Stimulated activated effector memory CD8-positive, alpha-beta T cell treated with anti-CD3 and anti-CD28 coated beads, Interleukin-12 subunit alpha, Interleukin-12 subunit beta, amount 100 ng/mL, for 72 hours (primary cell): ENCODE measurements around the gene TADA1.

Source experiments
- ATAC-seq: fragments of 150-1000 bp; cut with Tn5 transposase; 2 replicates; pipeline ENCODE4 v1.10.0; 2021
- DNase-seq, 2 donors: peaks; one replicate each; pipeline ENCODE4 v3.0.0; 2021 to 2022; ENCODE audit warnings: low spot score in 2 of 2
- H3K27ac Mint-ChIP-seq: one replicate; pipeline ENCODE4 v1.8.0; 2022; ENCODE audit warnings: mild to moderate bottlenecking, mixed read lengths
- H3K36me3 Mint-ChIP-seq: one replicate; pipeline ENCODE4 v1.8.0; 2022; ENCODE audit warnings: mild to moderate bottlenecking, mixed read lengths
- H3K4me1 Mint-ChIP-seq: one replicate; pipeline ENCODE4 v1.8.0; 2022; ENCODE audit warnings: mixed read lengths
- H3K4me3 Mint-ChIP-seq: one replicate; pipeline ENCODE4 v1.8.0; 2022; ENCODE audit warnings: mild to moderate bottlenecking, mixed read lengths
- H3K9me3 Mint-ChIP-seq: one replicate; pipeline ENCODE4 v1.8.0; 2022; ENCODE audit warnings: mixed read lengths

The TADA1 gene

GRCh38 chr1:166870584-166870983, 5.5 kb downstream of the TADA1 start:
- DNase-seq (no peak), ATAC-seq (no peak)
- Mint-ChIP-seq H3K4me1 (peaks cover 37% of the 10 kb centered on the region), H3K27ac (peak overlapping the region; percentile 78), H3K9me3 (no peaks in the 10 kb centered on the region), H3K4me3 (no peak overlapping the region), H3K36me3 (peaks cover 44% of the 10 kb centered on the region)

- no peak for ATAC-seq
- Mint-ChIP-seq H3K9me3 (no peaks in the 10 kb centered on the region), H3K36me3 (peaks cover 55% of the 10 kb centered on the region), H3K27ac (peak overlapping the region; percentile 67), H3K4me3 (no peak overlapping the region), H3K4me1 (peaks cover 27% of the 10 kb centered on the region)
- no peak for DNase-seq
Observed at GRCh38 chr1:166869318-166870099, 6.6 kb downstream of the TADA1 start.

- no peak for ATAC-seq
- peak overlapping the region; percentile 67 for H3K27ac Mint-ChIP-seq
- peaks cover 63% of the 10 kb centered on the region for H3K36me3 Mint-ChIP-seq
- DNase-seq = peak in 1 of 2 donors; percentile 40
- peaks cover 24% of the 10 kb centered on the region for H3K4me1 Mint-ChIP-seq
- H3K9me3 Mint-ChIP-seq = no peaks in the 10 kb centered on the region
- H3K4me3 Mint-ChIP-seq = no peak overlapping the region
Observed at GRCh38 chr1:166868639-166869038, 7.4 kb downstream of the TADA1 start.

- DNase-seq (peak in 1 of 2 donors; percentile 33), ATAC-seq (no peak)
- Mint-ChIP-seq H3K27ac (no peak overlapping the region), H3K4me3 (no peak overlapping the region), H3K9me3 (no peaks in the 10 kb centered on the region), H3K36me3 (peaks cover 84% of the 10 kb centered on the region), H3K4me1 (peaks cover 26% of the 10 kb centered on the region)
Observed at GRCh38 chr1:166865926-166866325, 10.1 kb downstream of the TADA1 start.

- H3K27ac Mint-ChIP-seq = peak overlapping the region; percentile 30
- peaks cover 100% of the 10 kb centered on the region for H3K36me3 Mint-ChIP-seq
- ATAC-seq = no peak
- peaks cover 10% of the 10 kb centered on the region for H3K4me1 Mint-ChIP-seq
- DNase-seq = no peak
- no peak overlapping the region for H3K4me3 Mint-ChIP-seq
- H3K9me3 Mint-ChIP-seq = no peaks in the 10 kb centered on the region
Observed at GRCh38 chr1:166859597-166859996, 16.5 kb downstream of the TADA1 start.

GRCh38 chr1:166858726-166859419, 17.2 kb downstream of the TADA1 start:
- DNase-seq (no peak), ATAC-seq (no peak)
- Mint-ChIP-seq H3K36me3 (peaks cover 100% of the 10 kb centered on the region), H3K9me3 (no peaks in the 10 kb centered on the region), H3K4me1 (peaks cover 18% of the 10 kb centered on the region), H3K4me3 (no peak overlapping the region), H3K27ac (peak overlapping the region; percentile 30)

GRCh38 chr1:166857995-166858394, 18.1 kb downstream of the TADA1 start:
- Mint-ChIP-seq H3K36me3 (peaks cover 100% of the 10 kb centered on the region), H3K4me1 (peaks cover 23% of the 10 kb centered on the region), H3K27ac (peak overlapping the region; percentile 30), H3K4me3 (no peak overlapping the region), H3K9me3 (no peaks in the 10 kb centered on the region)
- ATAC-seq (no peak), DNase-seq (no peak)

GRCh38 chr1:166855558-166855957, 20.5 kb downstream of the TADA1 start:
- Mint-ChIP-seq H3K9me3 (no peaks in the 10 kb centered on the region), H3K4me3 (no peak overlapping the region), H3K36me3 (peaks cover 100% of the 10 kb centered on the region), H3K27ac (peak overlapping the region; percentile 68), H3K4me1 (peaks cover 39% of the 10 kb centered on the region)
- ATAC-seq (no peak), DNase-seq (peak in 1 of 2 donors; percentile 26)

GRCh38 chr1:166852918-166853317, 23.1 kb downstream of the TADA1 start:
- no peak for DNase-seq
- ATAC-seq = no peak
- Mint-ChIP-seq H3K36me3 (peaks cover 100% of the 10 kb centered on the region), H3K4me1 (peaks cover 61% of the 10 kb centered on the region), H3K4me3 (no peak overlapping the region), H3K27ac (peak overlapping the region; percentile 82), H3K9me3 (no peaks in the 10 kb centered on the region)

GRCh38 chr1:166849135-166849534, 26.9 kb downstream of the TADA1 start:
- ATAC-seq = no peak
- peaks cover 100% of the 10 kb centered on the region for H3K36me3 Mint-ChIP-seq
- H3K9me3 Mint-ChIP-seq = no peaks in the 10 kb centered on the region

GRCh38 chr1:166848193-166848592, 27.9 kb downstream of the TADA1 start:
- H3K9me3 Mint-ChIP-seq = no peaks in the 10 kb centered on the region
- peak; percentile 89 for ATAC-seq
- H3K4me1 Mint-ChIP-seq = peaks cover 90% of the 10 kb centered on the region
- H3K36me3 Mint-ChIP-seq = peaks cover 100% of the 10 kb centered on the region
- no peak for DNase-seq
- peak overlapping the region; percentile 69 for H3K27ac Mint-ChIP-seq
- H3K4me3 Mint-ChIP-seq = no peak overlapping the region

More at GRCh38 chr1:166849135-166849534, 26.9 kb downstream of the TADA1 start:
- peak in 1 of 2 donors; percentile 37 for DNase-seq
- Mint-ChIP-seq H3K27ac (no peak overlapping the region), H3K4me1 (peaks cover 89% of the 10 kb centered on the region), H3K4me3 (no peak overlapping the region)

- peak overlapping the region; percentile 92 for H3K27ac Mint-ChIP-seq
- H3K9me3 Mint-ChIP-seq = no peaks in the 10 kb centered on the region
- ATAC-seq = no peak
- H3K4me1 Mint-ChIP-seq = peaks cover 88% of the 10 kb centered on the region
- DNase-seq = no peak
- H3K36me3 Mint-ChIP-seq = peaks cover 94% of the 10 kb centered on the region
- H3K4me3 Mint-ChIP-seq = no peak overlapping the region
Observed at GRCh38 chr1:166844791-166845190, 31.3 kb downstream of the TADA1 start.

- ATAC-seq = no peak
- Mint-ChIP-seq H3K4me1 (peaks cover 85% of the 10 kb centered on the region), H3K9me3 (no peaks in the 10 kb centered on the region), H3K36me3 (peaks cover 88% of the 10 kb centered on the region), H3K27ac (peak overlapping the region; percentile 92), H3K4me3 (no peak overlapping the region)
- no peak for DNase-seq
Observed at GRCh38 chr1:166843769-166844596, 32.1 kb downstream of the TADA1 start.

- H3K4me3 Mint-ChIP-seq = no peak overlapping the region
- no peaks in the 10 kb centered on the region for H3K9me3 Mint-ChIP-seq
- no peak for ATAC-seq
- H3K27ac Mint-ChIP-seq = peak overlapping the region; percentile 92
- peaks cover 88% of the 10 kb centered on the region for H3K36me3 Mint-ChIP-seq
- no peak for DNase-seq
- peaks cover 85% of the 10 kb centered on the region for H3K4me1 Mint-ChIP-seq
Observed at GRCh38 chr1:166843322-166843721, 32.7 kb downstream of the TADA1 start.
